Measurements from ENCODE around the gene ACIN1. TPM values are rescaled to one million over a fixed set of nuclear protein-coding genes. Genes with fewer than 3 reads are reported as not detected.

The ACIN1 gene
- total and polyA plus RNA-seq, 2 experiments from 2014 or later = 76.1 to 172 TPM

DNA sequence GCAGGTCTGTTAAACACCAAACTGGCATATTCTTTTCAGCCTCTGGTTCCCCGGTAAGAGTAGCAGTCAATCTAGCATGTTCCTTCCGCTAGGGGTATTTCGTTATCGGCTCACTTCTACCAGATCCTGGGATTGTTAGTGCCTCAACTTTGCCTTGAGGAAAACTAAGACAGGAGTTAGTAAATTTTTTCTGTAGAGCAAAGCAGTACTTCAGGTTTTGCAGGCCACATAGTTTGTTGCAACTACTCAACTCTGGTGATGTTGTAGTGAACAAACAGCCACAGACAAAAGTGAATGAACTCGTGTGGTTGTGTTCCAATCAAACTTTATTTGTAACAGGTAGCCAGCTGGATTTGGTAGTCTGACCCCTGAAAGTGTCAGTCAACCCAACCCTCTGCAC, 31.3 kb downstream of the ACIN1 start (continued):
- TF ChIP-seq REST (IDR thresholded peaks at IDR 0.05; ENCODE audit: unreplicated experiment) = no peak
- TF ChIP-seq STAT1 (IDR thresholded peaks at IDR 0.05; ENCODE audit: unreplicated experiment) = no peak
- TF ChIP-seq ZNF331 (CRISPR knock-in tag; IDR thresholded peaks at IDR 0.05; ENCODE audit: low read depth) = no peak
- no peak for TF ChIP-seq EZH2 (IDR thresholded peaks at IDR 0.05; ENCODE audit: low read depth, unreplicated experiment)

- Mint-ChIP-seq H3K9me3 (no peaks in the 10 kb centered on the region), H3K36me3 (ENCODE audit: low read depth) (peaks cover 88% of the 10 kb centered on the region), H3K27ac (no peak overlapping the region), H3K4me1 (peaks cover 12% of the 10 kb centered on the region), H3K27me3 (ENCODE audit: insufficient read depth, low read depth, poor library complexity) (peaks cover 19% of the 10 kb centered on the region), H3K4me3 (no peak overlapping the region)
- peaks cover 49% of the 10 kb centered on the region for H4K20me1 ChIP-seq (replicated peaks; ENCODE audit: insufficient read depth)
- ATAC-seq (no peak), DNase-seq (ENCODE audit: low spot score) (no peak)
- H2AFZ ChIP-seq = no peak overlapping the region
- H3F3A ChIP-seq (replicated peaks; ENCODE audit: low read depth) = peaks cover 70% of the 10 kb centered on the region
- H3K36me3 ChIP-seq (ENCODE audit: insufficient read depth) = peaks cover 59% of the 10 kb centered on the region
- peaks cover 3% of the 10 kb centered on the region; the same call in 1 of the 2 replicates for H3K4me1 ChIP-seq (ENCODE audit: insufficient read depth)
- no peaks in the 10 kb centered on the region for H3K9me2 ChIP-seq (ENCODE audit: insufficient read depth)
- H3K27ac ChIP-seq (ENCODE audit: low read depth) = peak overlapping the region; percentile 59; the same call in 1 of the 2 replicates
- no peak overlapping the region for H3K4me2 ChIP-seq
- H3K4me3 ChIP-seq = no peak overlapping the region
- H3K79me2 ChIP-seq (replicated peaks; ENCODE audit: insufficient read depth) = peaks cover 34% of the 10 kb centered on the region
- no peaks in the 10 kb centered on the region for H3K27me3 ChIP-seq (ENCODE audit: insufficient read depth)
- no peak for TF ChIP-seq NANOG (IDR thresholded peaks at IDR 0.05; ENCODE audit: borderline replicate concordance)
- TF ChIP-seq, protein P1, sequence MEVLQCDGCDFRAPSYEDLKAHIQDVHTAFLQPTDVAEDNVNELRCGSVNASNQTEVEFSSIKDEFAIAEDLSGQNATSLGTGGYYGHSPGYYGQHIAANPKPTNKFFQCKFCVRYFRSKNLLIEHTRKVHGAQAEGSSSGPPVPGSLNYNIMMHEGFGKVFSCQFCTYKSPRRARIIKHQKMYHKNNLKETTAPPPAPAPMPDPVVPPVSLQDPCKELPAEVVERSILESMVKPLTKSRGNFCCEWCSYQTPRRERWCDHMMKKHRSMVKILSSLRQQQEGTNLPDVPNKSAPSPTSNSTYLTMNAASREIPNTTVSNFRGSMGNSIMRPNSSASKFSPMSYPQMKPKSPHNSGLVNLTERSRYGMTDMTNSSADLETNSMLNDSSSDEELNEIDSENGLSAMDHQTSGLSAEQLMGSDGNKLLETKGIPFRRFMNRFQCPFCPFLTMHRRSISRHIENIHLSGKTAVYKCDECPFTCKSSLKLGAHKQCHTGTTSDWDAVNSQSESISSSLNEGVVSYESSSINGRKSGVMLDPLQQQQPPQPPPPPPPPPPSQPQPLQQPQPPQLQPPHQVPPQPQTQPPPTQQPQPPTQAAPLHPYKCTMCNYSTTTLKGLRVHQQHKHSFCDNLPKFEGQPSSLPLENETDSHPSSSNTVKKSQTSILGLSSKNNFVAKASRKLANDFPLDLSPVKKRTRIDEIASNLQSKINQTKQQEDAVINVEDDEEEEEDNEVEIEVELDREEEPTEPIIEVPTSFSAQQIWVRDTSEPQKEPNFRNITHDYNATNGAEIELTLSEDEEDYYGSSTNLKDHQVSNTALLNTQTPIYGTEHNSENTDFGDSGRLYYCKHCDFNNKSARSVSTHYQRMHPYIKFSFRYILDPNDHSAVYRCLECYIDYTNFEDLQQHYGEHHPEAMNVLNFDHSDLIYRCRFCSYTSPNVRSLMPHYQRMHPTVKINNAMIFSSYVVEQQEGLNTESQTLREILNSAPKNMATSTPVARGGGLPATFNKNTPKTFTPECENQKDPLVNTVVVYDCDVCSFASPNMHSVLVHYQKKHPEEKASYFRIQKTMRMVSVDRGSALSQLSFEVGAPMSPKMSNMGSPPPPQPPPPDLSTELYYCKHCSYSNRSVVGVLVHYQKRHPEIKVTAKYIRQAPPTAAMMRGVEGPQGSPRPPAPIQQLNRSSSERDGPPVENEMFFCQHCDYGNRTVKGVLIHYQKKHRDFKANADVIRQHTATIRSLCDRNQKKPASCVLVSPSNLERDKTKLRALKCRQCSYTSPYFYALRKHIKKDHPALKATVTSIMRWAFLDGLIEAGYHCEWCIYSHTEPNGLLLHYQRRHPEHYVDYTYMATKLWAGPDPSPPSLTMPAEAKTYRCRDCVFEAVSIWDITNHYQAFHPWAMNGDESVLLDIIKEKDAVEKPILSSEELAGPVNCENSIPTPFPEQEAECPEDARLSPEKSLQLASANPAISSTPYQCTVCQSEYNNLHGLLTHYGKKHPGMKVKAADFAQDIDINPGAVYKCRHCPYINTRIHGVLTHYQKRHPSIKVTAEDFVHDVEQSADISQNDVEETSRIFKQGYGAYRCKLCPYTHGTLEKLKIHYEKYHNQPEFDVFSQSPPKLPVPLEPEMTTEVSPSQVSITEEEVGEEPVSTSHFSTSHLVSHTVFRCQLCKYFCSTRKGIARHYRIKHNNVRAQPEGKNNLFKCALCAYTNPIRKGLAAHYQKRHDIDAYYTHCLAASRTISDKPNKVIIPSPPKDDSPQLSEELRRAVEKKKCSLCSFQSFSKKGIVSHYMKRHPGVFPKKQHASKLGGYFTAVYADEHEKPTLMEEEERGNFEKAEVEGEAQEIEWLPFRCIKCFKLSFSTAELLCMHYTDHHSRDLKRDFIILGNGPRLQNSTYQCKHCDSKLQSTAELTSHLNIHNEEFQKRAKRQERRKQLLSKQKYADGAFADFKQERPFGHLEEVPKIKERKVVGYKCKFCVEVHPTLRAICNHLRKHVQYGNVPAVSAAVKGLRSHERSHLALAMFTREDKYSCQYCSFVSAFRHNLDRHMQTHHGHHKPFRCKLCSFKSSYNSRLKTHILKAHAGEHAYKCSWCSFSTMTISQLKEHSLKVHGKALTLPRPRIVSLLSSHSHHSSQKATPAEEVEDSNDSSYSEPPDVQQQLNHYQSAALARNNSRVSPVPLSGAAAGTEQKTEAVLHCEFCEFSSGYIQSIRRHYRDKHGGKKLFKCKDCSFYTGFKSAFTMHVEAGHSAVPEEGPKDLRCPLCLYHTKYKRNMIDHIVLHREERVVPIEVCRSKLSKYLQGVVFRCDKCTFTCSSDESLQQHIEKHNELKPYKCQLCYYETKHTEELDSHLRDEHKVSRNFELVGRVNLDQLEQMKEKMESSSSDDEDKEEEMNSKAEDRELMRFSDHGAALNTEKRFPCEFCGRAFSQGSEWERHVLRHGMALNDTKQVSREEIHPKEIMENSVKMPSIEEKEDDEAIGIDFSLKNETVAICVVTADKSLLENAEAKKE (CRISPR knock-in tag; IDR thresholded peaks at IDR 0.05) = no peak
- no peak for TF ChIP-seq STAT1 (IDR thresholded peaks at IDR 0.05; ENCODE audit: unreplicated experiment)
- TF ChIP-seq ZNF331 (CRISPR knock-in tag; IDR thresholded peaks at IDR 0.05; ENCODE audit: low read depth) = no peak
- TF ChIP-seq ETS1 (IDR thresholded peaks at IDR 0.05) = no peak
- no peak for TF ChIP-seq REST (IDR thresholded peaks at IDR 0.05; ENCODE audit: unreplicated experiment)
- TF ChIP-seq POLR2AphosphoS5 (IDR thresholded peaks at IDR 0.05; ENCODE audit: low read depth) = no peak
- no peak for TF ChIP-seq JUNB (IDR thresholded peaks at IDR 0.05; ENCODE audit: unreplicated experiment)
These were observed 32.9 kb downstream of the ACIN1 start for GRCh38 chr14:23062002-23062401.

Measured in GM23338 (cell line).